Mammary epithelial cell (primary cell): ENCODE data around the gene LCOR.

Source experiments
- CTCF ChIP-seq, 2 donors: IDR thresholded peaks in 1 of 2; conservative IDR thresholded peaks in 1 of 2; 2 replicates each; pipeline ENCODE4 v1.5.1; 2011 to 2012; ENCODE audit warnings: inconsistent platforms in 2 of 2, low read length in 2 of 2, mild to moderate bottlenecking in 2 of 2, control low read depth in 1 of 2, low read depth in 1 of 2; ENCODE audit not compliant: insufficient read depth in 1 of 2; ENCODE audit errors: extremely low read depth in 1 of 2
- EZH2 ChIP-seq: IDR thresholded peaks from 2 replicates; pipeline ENCODE4 v1.6.1; 2012; ENCODE audit warnings: low read length, inconsistent platforms, borderline replicate concordance

- no peak for TF ChIP-seq CTCF (conservative IDR thresholded peaks at IDR 0.05 in 1 of 2, IDR thresholded peaks at IDR 0.05 in 1 of 2; ENCODE audit: extremely low read depth in 1 of 2, insufficient read depth in 1 of 2, low read depth in 1 of 2, low read length in 2 of 2)
- no peak for TF ChIP-seq EZH2
These were observed 8.9 kb downstream of the LCOR start for GRCh38 chr10:96840841-96841518.
